ENCODE data around the gene TSNAX.

GRCh38 chr1:231600458-231600976, 72.0 kb downstream of the TSNAX start:
- TF ChIP-seq CTCF (IDR thresholded peaks at IDR 0.05), result no peak
- no peak for TF ChIP-seq POLR2A (IDR thresholded peaks at IDR 0.05)
- TF ChIP-seq EP300 (IDR thresholded peaks at IDR 0.05), result peak in 1 of 4 donors; percentile 34
- TF ChIP-seq POLR2AphosphoS5 (IDR thresholded peaks at IDR 0.05), result peak in 1 of 4 donors; percentile 76

Measured in sigmoid colon (tissue), 4 donors.